Activated CD8-positive, alpha-beta memory T cell treated with anti-CD3 and anti-CD28 coated beads for 4 hours (primary cell): ENCODE results near the gene ABCG8.

Experiments
- DNase-seq, 2 donors: peaks; one replicate each; pipeline ENCODE4 v3.0.0-alpha.2; 2020; ENCODE audit warnings: low read depth in 2 of 2

Gene ABCG8

GRCh38 chr2:43838560-43839267 is at the start of gene ABCG8, which contains the start of gene ABCG5:
Gene ABCG8, plus strand, starts transcription at chr2:43838971. Its CDS starts 83 bp downstream, at chr2:43839054.
Gene ABCG5, minus strand, starts transcription at chr2:43838839. Its CDS starts 160 bp downstream, at chr2:43838679.
- no peak for DNase-seq

GRCh38 chr2:43790147-43790546 is 48.6 kb upstream of the ABCG8 start:
- DNase-seq: no peak

GRCh38 chr2:43791035-43791765 is 47.6 kb upstream of the ABCG8 start:
- DNase-seq: no peak

GRCh38 chr2:43792653-43793052 is 46.1 kb upstream of the ABCG8 start:
- DNase-seq: no peak

GRCh38 chr2:43794956-43795355 is 43.8 kb upstream of the ABCG8 start:
- no peak for DNase-seq

GRCh38 chr2:43796206-43796605 is 42.6 kb upstream of the ABCG8 start:
- no peak for DNase-seq

- no peak for DNase-seq
Measured at GRCh38 chr2:43798300-43798699, 40.5 kb upstream of the ABCG8 start.

GRCh38 chr2:43800894-43801293 is 37.9 kb upstream of the ABCG8 start:
- no peak for DNase-seq

GRCh38 chr2:43802135-43802534 is 36.6 kb upstream of the ABCG8 start:
- no peak for DNase-seq

GRCh38 chr2:43803113-43803512 is 35.7 kb upstream of the ABCG8 start:
- DNase-seq: no peak

- DNase-seq: no peak
Measured at GRCh38 chr2:43806719-43807031, 32.1 kb upstream of the ABCG8 start.

- no peak for DNase-seq
Measured at GRCh38 chr2:43810452-43810851, 28.3 kb upstream of the ABCG8 start.

GRCh38 chr2:43810888-43811287 is 27.9 kb upstream of the ABCG8 start:
- no peak for DNase-seq

- DNase-seq: no peak
Measured at GRCh38 chr2:43812006-43812405, 26.8 kb upstream of the ABCG8 start.

GRCh38 chr2:43812947-43813346 is 25.8 kb upstream of the ABCG8 start:
- DNase-seq: no peak

- no peak for DNase-seq
Measured at GRCh38 chr2:43814711-43815110, 24.1 kb upstream of the ABCG8 start.

GRCh38 chr2:43818761-43819160 is 20.0 kb upstream of the ABCG8 start:
- DNase-seq: no peak

GRCh38 chr2:43819491-43820163 is 19.1 kb upstream of the ABCG8 start:
- DNase-seq: no peak

GRCh38 chr2:43822839-43823238 is 15.9 kb upstream of the ABCG8 start:
- DNase-seq: no peak

- no peak for DNase-seq
Measured at GRCh38 chr2:43823751-43824150, 15.0 kb upstream of the ABCG8 start.

GRCh38 chr2:43824512-43824911 is 14.3 kb upstream of the ABCG8 start:
- no peak for DNase-seq

- DNase-seq: no peak
Measured at GRCh38 chr2:43824951-43825493, 13.7 kb upstream of the ABCG8 start.

- DNase-seq: no peak
Measured at GRCh38 chr2:43825841-43826240, 12.9 kb upstream of the ABCG8 start.
